HTR-8/SVneo (cell line): ENCODE measurements around the gene TRIM40.

Experiments
- DNase-seq: peaks from one replicate; pipeline ENCODE4 v3.0.0; 2011; ENCODE audit warnings: low spot score, mixed read lengths; ENCODE audit not compliant: insufficient read length
- FAIRE-seq: peaks from 2 replicates; lab custom pipeline; 2011; peaks lifted over from hg19 to GRCh38; lab: Jason Lieb, UNC

The TRIM40 gene

GRCh38 chr6:30194797-30195690 is 59.1 kb downstream of the TRIM40 start:
- DNase-seq (no peak), FAIRE-seq (no peak)

- no peak for FAIRE-seq
- DNase-seq = no peak
Measured at GRCh38 chr6:30195951-30196350, 60.0 kb downstream of the TRIM40 start.

DNA sequence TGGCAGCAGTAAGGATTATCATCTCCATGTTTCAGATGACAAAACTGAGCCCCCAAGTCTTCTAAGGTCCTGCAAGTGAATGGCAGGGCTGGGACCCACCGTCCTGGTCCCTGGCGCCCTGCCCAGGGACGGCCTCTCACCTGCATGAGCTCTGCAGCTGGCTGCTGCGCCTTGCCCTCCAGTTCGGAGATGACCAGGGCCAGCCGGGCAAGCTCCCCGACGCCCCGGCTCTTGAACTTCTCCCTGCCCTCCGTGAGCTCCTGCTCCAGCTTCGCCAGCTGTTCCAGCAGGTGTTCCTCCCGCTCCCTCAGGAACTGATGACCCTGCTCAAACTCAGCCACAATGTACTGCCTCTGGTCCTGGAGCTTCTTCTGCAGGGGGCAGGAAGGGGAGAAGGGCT is 60.4 kb downstream of the TRIM40 start:
- FAIRE-seq (no peak), DNase-seq (no peak)
